Gastroesophageal sphincter (tissue), 3 donors: ENCODE results near the gene CDK8.

Source experiments
- CTCF ChIP-seq, 4 experiments: fragments of 200-600 bp in 2 of 4; fragments of 450-650 bp in 2 of 4; sonication (generic) in 1 of 4; IDR thresholded peaks; one replicate each; pipeline ENCODE4 v1.5.1; 2017 to 2019; ENCODE audit warnings: antibody characterized with exemption in 4 of 4, mild to moderate bottlenecking in 2 of 4, moderate library complexity in 2 of 4
- EP300 ChIP-seq: sonication (generic); formaldehyde crosslinking; IDR thresholded peaks from one replicate; pipeline ENCODE4 v1.6.1; 2017; ENCODE audit warnings: antibody characterized with exemption, mild to moderate bottlenecking
- POLR2A ChIP-seq, 2 donors: fragments of 450-650 bp; IDR thresholded peaks; one replicate each; pipeline ENCODE4 v1.6.1; 2017; ENCODE audit warnings: antibody characterized with exemption in 2 of 2, mild to moderate bottlenecking in 2 of 2, moderate library complexity in 1 of 2

- no peak for TF ChIP-seq CTCF (IDR thresholded peaks at IDR 0.05)
- TF ChIP-seq POLR2A (IDR thresholded peaks at IDR 0.05), result no peak
- no peak for TF ChIP-seq EP300
These were observed 71.9 kb downstream of the CDK8 start for GRCh38 chr13:26325876-26326275.
